ENCODE data around the gene APC2. TPM values are rescaled to one million over a fixed set of nuclear protein-coding genes. Genes with fewer than 3 reads are reported as not detected.

The APC2 gene
- total RNA-seq, 1 experiment from 2014 or later = 0.68 TPM

DNA sequence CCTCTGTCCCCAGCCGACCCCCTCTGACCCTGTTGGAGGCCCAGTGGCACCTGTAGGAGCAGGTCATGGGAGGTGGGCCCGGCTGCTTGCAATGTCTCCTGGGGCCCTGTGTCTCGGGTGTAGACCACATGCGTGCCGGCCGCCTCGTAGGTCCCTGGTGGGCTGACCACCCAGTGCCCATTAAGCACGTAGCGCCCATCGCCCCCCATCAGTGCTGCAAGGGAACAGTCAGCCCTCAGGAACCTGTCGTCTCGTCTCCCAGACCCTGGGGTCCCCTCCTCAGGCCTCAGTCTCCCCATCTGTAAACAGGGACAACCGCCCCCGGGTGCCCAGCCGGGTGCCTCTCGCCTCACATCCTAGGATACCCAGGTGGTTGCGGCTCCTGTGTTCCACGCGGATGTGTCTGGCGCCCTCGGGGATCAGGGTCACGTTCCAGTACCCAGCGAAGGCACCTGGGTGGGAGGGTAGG, 57.3 kb downstream of the APC2 start:
- no peak overlapping the region for H3K23ac ChIP-seq (ENCODE audit: insufficient read length, low read depth, low read length)
- no peak for DNase-seq
- H2AK5ac ChIP-seq (ENCODE audit: insufficient read length, low read length) = no peak overlapping the region
- no peaks in the 10 kb centered on the region for H3K79me2 ChIP-seq (ENCODE audit: insufficient read depth, low read length)
- H4K20me1 ChIP-seq (ENCODE audit: control insufficient read depth, insufficient read depth, insufficient read length) = no peaks in the 10 kb centered on the region
- H3K56ac ChIP-seq (ENCODE audit: insufficient read length, low read depth, low read length) = no peak overlapping the region
- H3K4me2 ChIP-seq (ENCODE audit: insufficient read depth, insufficient read length, low read length) = peak overlapping the region; percentile 14
- no peaks in the 10 kb centered on the region for H3K79me1 ChIP-seq (ENCODE audit: insufficient read depth, low read depth, low read length, poor library complexity, severe bottlenecking)
- no peak overlapping the region for H2AFZ ChIP-seq (ENCODE audit: low read length)
- H4K5ac ChIP-seq (ENCODE audit: insufficient read length, low read depth, low read length) = no peak overlapping the region
- no peak overlapping the region for H3K4ac ChIP-seq (ENCODE audit: low read depth, low read length)
- H3K18ac ChIP-seq (ENCODE audit: insufficient read length, low read depth, low read length) = no peak overlapping the region
- TF ChIP-seq, protein P1, sequence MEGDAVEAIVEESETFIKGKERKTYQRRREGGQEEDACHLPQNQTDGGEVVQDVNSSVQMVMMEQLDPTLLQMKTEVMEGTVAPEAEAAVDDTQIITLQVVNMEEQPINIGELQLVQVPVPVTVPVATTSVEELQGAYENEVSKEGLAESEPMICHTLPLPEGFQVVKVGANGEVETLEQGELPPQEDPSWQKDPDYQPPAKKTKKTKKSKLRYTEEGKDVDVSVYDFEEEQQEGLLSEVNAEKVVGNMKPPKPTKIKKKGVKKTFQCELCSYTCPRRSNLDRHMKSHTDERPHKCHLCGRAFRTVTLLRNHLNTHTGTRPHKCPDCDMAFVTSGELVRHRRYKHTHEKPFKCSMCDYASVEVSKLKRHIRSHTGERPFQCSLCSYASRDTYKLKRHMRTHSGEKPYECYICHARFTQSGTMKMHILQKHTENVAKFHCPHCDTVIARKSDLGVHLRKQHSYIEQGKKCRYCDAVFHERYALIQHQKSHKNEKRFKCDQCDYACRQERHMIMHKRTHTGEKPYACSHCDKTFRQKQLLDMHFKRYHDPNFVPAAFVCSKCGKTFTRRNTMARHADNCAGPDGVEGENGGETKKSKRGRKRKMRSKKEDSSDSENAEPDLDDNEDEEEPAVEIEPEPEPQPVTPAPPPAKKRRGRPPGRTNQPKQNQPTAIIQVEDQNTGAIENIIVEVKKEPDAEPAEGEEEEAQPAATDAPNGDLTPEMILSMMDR (conservative IDR thresholded peaks at IDR 0.05) = no peak
- no peak overlapping the region for H3T11ph ChIP-seq (ENCODE audit: low read length)
- Mint-ChIP-seq H3K4me1 (peaks cover 13 to 23% of the 10 kb centered on the region in 2 experiments), H3K27me3 (ENCODE audit: low read depth) (peaks cover 71% of the 10 kb centered on the region), H3K4me3 (peak overlapping the region in 1 of 2 experiments; percentile 96; a peak in 2 of 5 replicates), H3K36me3 (ENCODE audit: insufficient read depth in 1 of 3, low read depth in 3 of 3) (no peaks in the 10 kb centered on the region), H3K9me3 (peaks cover 0 to 4% of the 10 kb centered on the region in 2 experiments; a peak in 1 of 5 replicates), H3K27ac (no peak overlapping the region)
- WGBS (ENCODE audit: extremely low coverage, insufficient read length, low lambda C conversion rate) = no CpG with 5 or more reads among the region's 23 CpGs
- H2BK15ac ChIP-seq (ENCODE audit: low read depth, low read length) = no peak overlapping the region
- no peak overlapping the region for H2BK120ac ChIP-seq (ENCODE audit: low read depth, low read length, poor library complexity, severe bottlenecking)
- no peak overlapping the region for H3K9ac ChIP-seq (ENCODE audit: extremely low read depth, insufficient read length, low read length)
- H2BK20ac ChIP-seq (ENCODE audit: low read depth, low read length, poor library complexity, severe bottlenecking) = no peak overlapping the region
- H3K4me1 ChIP-seq (ENCODE audit: insufficient read depth, low read length) = no peaks in the 10 kb centered on the region
- no peak overlapping the region; the same call in 1 of the 2 replicates for H3K14ac ChIP-seq (ENCODE audit: insufficient read depth, low read length)
- H3K27me3 ChIP-seq (ENCODE audit: insufficient read depth, low read length) = no peaks in the 10 kb centered on the region; the same call in 1 of the 2 replicates
- no peak overlapping the region for H3K27ac ChIP-seq (ENCODE audit: insufficient read length, low read depth, low read length)
- H4K8ac ChIP-seq (replicated peaks; ENCODE audit: insufficient read length, low read depth, low read length) = no peak overlapping the region
- no peak overlapping the region for H4K91ac ChIP-seq (ENCODE audit: insufficient read length, low read depth, low read length)
- no peak overlapping the region for H2BK5ac ChIP-seq (ENCODE audit: insufficient read length, low read length)
- no peaks in the 10 kb centered on the region for H3K9me3 ChIP-seq (ENCODE audit: control insufficient read depth, low read depth, low read length)
- H3K23me2 ChIP-seq (ENCODE audit: insufficient read length, low read depth, low read length, poor library complexity, severe bottlenecking) = peaks cover 11% of the 10 kb centered on the region
- H2BK12ac ChIP-seq (ENCODE audit: insufficient read length, low read depth, low read length) = no peak overlapping the region
